ENCODE results near the gene PEAK1. TPM values are rescaled to one million over a fixed set of nuclear protein-coding genes. Genes with fewer than 3 reads are reported as not detected.
A peak's percentile ranks its signal among the peaks of the same experiment; 100 is the strongest.
"Not testable (repeated sequence)": the region's sequence is repeated elsewhere in the genome, so short reads cannot be mapped to it uniquely, and the experiment has no call there.

Gene PEAK1
- total RNA-seq, 1 donor from 2014 or later: 27.7 TPM

- no peak overlapping the region for H3K4me3 ChIP-seq
- no peaks in the 10 kb centered on the region for H3K36me3 ChIP-seq
- no peak overlapping the region for H3K27ac ChIP-seq
- no peaks in the 10 kb centered on the region for H3K27me3 ChIP-seq
- TF ChIP-seq CTCF (IDR thresholded peaks at IDR 0.05) (no peak), POLR2A (IDR thresholded peaks at IDR 0.05) (no peak), POLR2AphosphoS5 (IDR thresholded peaks at IDR 0.05; ENCODE audit: insufficient read depth in 1 of 2, low read depth in 1 of 2) (no peak)
- intact Hi-C loops (cut with DNase I): no loop called here
- H3K9me3 ChIP-seq: no peaks in the 10 kb centered on the region
- DNase-seq (ENCODE audit: extremely low spot score in 2 of 2): no peak
- peaks cover 11% of the 10 kb centered on the region for H3K4me1 ChIP-seq
Observed at GRCh38 chr15:77162872-77163633, 256.9 kb downstream of the PEAK1 start.

- no peak overlapping the region for H3K4me3 ChIP-seq
- intact Hi-C loops (cut with DNase I): no loop called here
- H3K36me3 ChIP-seq: peaks cover 0 to 13% of the 10 kb centered on the region in 2 donors
- H3K27ac ChIP-seq: no peak overlapping the region
- H3K4me1 ChIP-seq: peaks cover 10% of the 10 kb centered on the region
- no peaks in the 10 kb centered on the region for H3K27me3 ChIP-seq
- no peaks in the 10 kb centered on the region for H3K9me3 ChIP-seq
- TF ChIP-seq POLR2A (IDR thresholded peaks at IDR 0.05): no peak
- no peak for TF ChIP-seq CTCF (IDR thresholded peaks at IDR 0.05)
- no peak for TF ChIP-seq POLR2AphosphoS5 (IDR thresholded peaks at IDR 0.05; ENCODE audit: insufficient read depth in 1 of 2, low read depth in 1 of 2)
- DNase-seq (ENCODE audit: extremely low spot score in 2 of 2): no peak
Observed at GRCh38 chr15:77160562-77161478, 259.1 kb downstream of the PEAK1 start.

- H3K4me3 ChIP-seq; H3K27ac ChIP-seq; H3K27me3 ChIP-seq; H3K4me1 ChIP-seq; intact Hi-C loops (cut with DNase I); DNase-seq (ENCODE audit: extremely low spot score in 2 of 2); H3K9me3 ChIP-seq: not testable (repeated sequence)
- H3K36me3 ChIP-seq: peaks cover 0 to 15% of the 10 kb centered on the region in 2 donors
Observed at GRCh38 chr15:77156000-77156399, 263.9 kb downstream of the PEAK1 start.

GRCh38 chr15:77148191-77148590 lies 271.7 kb downstream of the PEAK1 start:
- no peaks in the 10 kb centered on the region for H3K9me3 ChIP-seq
- H3K4me1 ChIP-seq: peaks cover 14% of the 10 kb centered on the region
- DNase-seq (ENCODE audit: extremely low spot score in 2 of 2): no peak
- H3K4me3 ChIP-seq: no peak overlapping the region
- H3K36me3 ChIP-seq: no peaks in the 10 kb centered on the region
- intact Hi-C loops (cut with DNase I): no loop called here
- no peaks in the 10 kb centered on the region for H3K27me3 ChIP-seq
- no peak for TF ChIP-seq POLR2A (IDR thresholded peaks at IDR 0.05)
- no peak overlapping the region for H3K27ac ChIP-seq

- no peak for DNase-seq (ENCODE audit: extremely low spot score in 2 of 2)
- H3K4me1 ChIP-seq: peaks cover 14% of the 10 kb centered on the region
- no peaks in the 10 kb centered on the region for H3K36me3 ChIP-seq
- intact Hi-C loops (cut with DNase I): no loop called here
- no peaks in the 10 kb centered on the region for H3K9me3 ChIP-seq
- H3K4me3 ChIP-seq: no peak overlapping the region
- TF ChIP-seq POLR2A (IDR thresholded peaks at IDR 0.05) (no peak), POLR2AphosphoS5 (IDR thresholded peaks at IDR 0.05; ENCODE audit: insufficient read depth in 1 of 2, low read depth in 1 of 2) (no peak), CTCF (IDR thresholded peaks at IDR 0.05) (no peak)
- peak overlapping the region; percentile 47 for H3K27ac ChIP-seq
- H3K27me3 ChIP-seq: no peaks in the 10 kb centered on the region
Observed at GRCh38 chr15:77145370-77145769, 274.5 kb downstream of the PEAK1 start.

Data from vagina (tissue), 2 donors.